ENCODE data around the gene CES1.
"Not testable (repeated sequence)": the region's sequence is repeated elsewhere in the genome, so short reads cannot be mapped to it uniquely, and the experiment has no call there.

CES1 gene

GRCh38 chr16:55832773-55833691 is at the start of gene CES1:
Gene CES1 (minus strand): TSS chr16:55833096. CDS start chr16:55833055, 41 bp downstream.
- intact Hi-C loops (cut with DNase I), result no loop called here
- DNase-seq, result peak in 1 of 42 donors; percentile 5

- intact Hi-C loops (cut with DNase I), result no loop called here
- no peak for DNase-seq
Measured at GRCh38 chr16:55876854-55877253, 44.0 kb upstream of the CES1 start.

- intact Hi-C loops (cut with DNase I), result no loop called here
- DNase-seq, result no peak
Measured at GRCh38 chr16:55875273-55875672, 42.4 kb upstream of the CES1 start, which contains the start of gene CES5A. Gene CES5A (minus strand): TSS chr16:55875373. CDS start chr16:55875221, 152 bp downstream.

- no peak for DNase-seq
- intact Hi-C loops (cut with DNase I), result no loop called here
Measured at GRCh38 chr16:55873122-55873521, 40.2 kb upstream of the CES1 start.

- DNase-seq, result no peak
- intact Hi-C loops (cut with DNase I), result no loop called here
Measured at GRCh38 chr16:55872130-55872529, 39.2 kb upstream of the CES1 start.

- intact Hi-C loops (cut with DNase I), result no loop called here
- no peak for DNase-seq
Measured at GRCh38 chr16:55871411-55872038, 38.6 kb upstream of the CES1 start.

- DNase-seq, result no peak
- intact Hi-C loops (cut with DNase I), result no loop called here
Measured at GRCh38 chr16:55868980-55869379, 36.1 kb upstream of the CES1 start.

GRCh38 chr16:55868137-55868536 is 35.2 kb upstream of the CES1 start:
- intact Hi-C loops (cut with DNase I), result no loop called here
- DNase-seq, result no peak

- intact Hi-C loops (cut with DNase I), result no loop called here
- no peak for DNase-seq
Measured at GRCh38 chr16:55861288-55861687, 28.4 kb upstream of the CES1 start.

GRCh38 chr16:55857650-55858049 is 24.8 kb upstream of the CES1 start:
- DNase-seq; intact Hi-C loops (cut with DNase I): not testable (repeated sequence)

GRCh38 chr16:55856950-55857349 is 24.1 kb upstream of the CES1 start:
- no peak for DNase-seq
- intact Hi-C loops (cut with DNase I), result no loop called here

- intact Hi-C loops (cut with DNase I), result no loop called here
- DNase-seq, result no peak
Measured at GRCh38 chr16:55853114-55853513, 20.2 kb upstream of the CES1 start.

- intact Hi-C loops (cut with DNase I), result loop anchor here (10.0 kb wide), 1 partner anchor 385 kb away; no protein-coding TSS in a partner anchor
- no peak for DNase-seq
Measured at GRCh38 chr16:55849536-55849935, 16.6 kb upstream of the CES1 start.

- intact Hi-C loops (cut with DNase I), result loop anchor here (10.0 kb wide), 1 partner anchor 382 kb away; no protein-coding TSS in a partner anchor
- DNase-seq, result no peak
Measured at GRCh38 chr16:55846598-55847346, 13.9 kb upstream of the CES1 start.

GRCh38 chr16:55843105-55843395 is 10.2 kb upstream of the CES1 start:
- intact Hi-C loops (cut with DNase I), result loop anchor here (5.0 to 10.0 kb wide), 2 partner anchors 131 to 378 kb away; no protein-coding TSS in a partner anchor
- no peak for DNase-seq

- intact Hi-C loops (cut with DNase I), result loop anchor here (5.0 to 10.0 kb wide), 2 partner anchors 130 to 378 kb away; no protein-coding TSS in a partner anchor
- peak in 27 of 42 donors; percentile 17 to 81 (median 52) for DNase-seq
Measured at GRCh38 chr16:55842369-55843104, 9.6 kb upstream of the CES1 start.

GRCh38 chr16:55839115-55839514 is 6.2 kb upstream of the CES1 start:
- no peak for DNase-seq
- intact Hi-C loops (cut with DNase I), result no loop called here

GRCh38 chr16:55836158-55836611 is 3.3 kb upstream of the CES1 start:
- no peak for DNase-seq
- intact Hi-C loops (cut with DNase I), result no loop called here

- intact Hi-C loops (cut with DNase I), result no loop called here
- DNase-seq, result peak in 10 of 42 donors; percentile 13 to 55 (median 28)
Measured at GRCh38 chr16:55835581-55835980, 2.7 kb upstream of the CES1 start.
